GM23338 (cell line): ENCODE measurements around the gene CDK10. TPM values are rescaled to one million over a fixed set of nuclear protein-coding genes. Genes with fewer than 3 reads are reported as not detected.

Experiments
- ATAC-seq: fragments of 200-7000 bp; cut with Tn5 transposase; 3 replicates; pipeline ENCODE4 v1.9.1; 2020
- DNase-seq: peaks from one replicate; pipeline ENCODE4 v3.0.0-alpha.2; 2015; ENCODE audit warnings: low spot score
- H2AFZ ChIP-seq: fragments of 200-600 bp; sonication (generic); 2 replicates; pipeline ENCODE4 v1.8.0; 2016; ENCODE audit warnings: antibody characterized with exemption, mild to moderate bottlenecking, moderate library complexity
- H3F3A ChIP-seq: fragments of 200-600 bp; sonication (generic); replicated peaks from 2 replicates; pipeline ENCODE4 v1.8.0; 2017; ENCODE audit warnings: antibody characterized with exemption, mixed run types, low read depth
- H3K27ac ChIP-seq: fragments of 200-600 bp; sonication (generic); 2 replicates; pipeline ENCODE4 v1.6.1; 2016; ENCODE audit warnings: low read depth
- H3K27me3 ChIP-seq: fragments of 200-600 bp; sonication (generic); 2 replicates; pipeline ENCODE4 v1.8.0; 2016; ENCODE audit warnings: mild to moderate bottlenecking, mixed run types, moderate library complexity; ENCODE audit not compliant: insufficient read depth
- H3K36me3 ChIP-seq: fragments of 200-600 bp; sonication (generic); 2 replicates; pipeline ENCODE4 v1.8.0; 2016; ENCODE audit warnings: mild to moderate bottlenecking; ENCODE audit not compliant: insufficient read depth
- H3K4me1 ChIP-seq: fragments of 200-600 bp; sonication (generic); 2 replicates; pipeline ENCODE4 v1.8.0; 2016; ENCODE audit warnings: mild to moderate bottlenecking, moderate library complexity; ENCODE audit not compliant: insufficient read depth
- H3K4me2 ChIP-seq: fragments of 200-600 bp; sonication (generic); 2 replicates; pipeline ENCODE4 v1.7.1; 2017; ENCODE audit warnings: mixed run types
- H3K4me3 ChIP-seq: fragments of 200-600 bp; sonication (generic); 2 replicates; pipeline ENCODE4 v1.6.1; 2016; ENCODE audit warnings: mixed run types
- H3K79me2 ChIP-seq: fragments of 200-600 bp; sonication (generic); replicated peaks from 2 replicates; pipeline ENCODE4 v1.8.0; 2017; ENCODE audit warnings: mild to moderate bottlenecking; ENCODE audit not compliant: insufficient read depth
- H3K9me2 ChIP-seq: fragments of 200-600 bp; sonication (generic); 2 replicates; pipeline ENCODE4 v1.8.0; 2017; ENCODE audit not compliant: insufficient read depth
- H4K20me1 ChIP-seq: fragments of 200-600 bp; sonication (generic); replicated peaks from 2 replicates; pipeline ENCODE4 v1.8.0; 2017; ENCODE audit warnings: mild to moderate bottlenecking; ENCODE audit not compliant: insufficient read depth
- H3K27ac Mint-ChIP-seq: 2 replicates; pipeline ENCODE4 v1.8.0; 2020; ENCODE audit warnings: inconsistent platforms, mild to moderate bottlenecking, moderate library complexity, mixed read lengths
- H3K27me3 Mint-ChIP-seq: 3 replicates; pipeline ENCODE4 v1.8.0; 2022; ENCODE audit warnings: low read depth, mild to moderate bottlenecking, moderate library complexity, mixed read lengths, inconsistent platforms; ENCODE audit not compliant: insufficient read depth, poor library complexity
- H3K36me3 Mint-ChIP-seq: 3 replicates; pipeline ENCODE4 v1.8.0; 2021; ENCODE audit warnings: low read depth, mild to moderate bottlenecking, inconsistent platforms, moderate library complexity, mixed read lengths
- H3K4me1 Mint-ChIP-seq: 3 replicates; pipeline ENCODE4 v1.8.0; 2020; ENCODE audit warnings: mild to moderate bottlenecking, inconsistent platforms, mixed read lengths
- H3K4me3 Mint-ChIP-seq: 3 replicates; pipeline ENCODE4 v1.8.0; 2021; ENCODE audit warnings: moderate library complexity, mild to moderate bottlenecking, inconsistent platforms, mixed read lengths
- H3K9me3 Mint-ChIP-seq: 3 replicates; pipeline ENCODE4 v1.8.0; 2020; ENCODE audit warnings: moderate library complexity, mild to moderate bottlenecking, inconsistent platforms, mixed read lengths
- EZH2 ChIP-seq: fragments of 200-600 bp; sonication (generic); IDR thresholded peaks from one replicate; pipeline ENCODE4 v1.8.0; 2017; ENCODE audit warnings: antibody characterized with exemption, mild to moderate bottlenecking, low read depth; ENCODE audit not compliant: unreplicated experiment
- polyA plus RNA-seq: library from polyadenylated mRNA; unstranded; fragments of >200 nt; fragmentation: Nextera tagmentation; extraction: Ambion mirVana; gene quantifications from 2 replicates; pipeline ENCODE4 v1.2.1, GENCODE V29; 2016
- total RNA-seq: library from RNA; depleted of rRNA; stranded (reverse); fragments of >200 nt; shearing (Covaris generic); gene quantifications from 2 replicates; pipeline ENCODE4 v1.2.3, GENCODE V29; 2014
- TF ChIP-seq, protein P1 (sequence below): IDR thresholded peaks from one replicate; pipeline ENCODE4 v1.6.1; 2018; ENCODE audit warnings: antibody characterized with exemption; ENCODE audit not compliant: unreplicated experiment
- TF ChIP-seq, protein P2 (sequence below), 2 experiments: fragments of 200-600 bp in 1 of 2; sonication (generic) in 1 of 2; conservative IDR thresholded peaks; 2 replicates each; pipeline versions ENCODE4 v1.5.1 to v1.6.1; 2016 to 2017; ENCODE audit warnings: antibody characterized with exemption in 2 of 2, low read depth in 2 of 2, mild to moderate bottlenecking in 2 of 2, moderate library complexity in 1 of 2

CDK10 gene
- total and polyA plus RNA-seq, 2 experiments from 2014 or later, result 64.6 to 88.0 TPM

DNA sequence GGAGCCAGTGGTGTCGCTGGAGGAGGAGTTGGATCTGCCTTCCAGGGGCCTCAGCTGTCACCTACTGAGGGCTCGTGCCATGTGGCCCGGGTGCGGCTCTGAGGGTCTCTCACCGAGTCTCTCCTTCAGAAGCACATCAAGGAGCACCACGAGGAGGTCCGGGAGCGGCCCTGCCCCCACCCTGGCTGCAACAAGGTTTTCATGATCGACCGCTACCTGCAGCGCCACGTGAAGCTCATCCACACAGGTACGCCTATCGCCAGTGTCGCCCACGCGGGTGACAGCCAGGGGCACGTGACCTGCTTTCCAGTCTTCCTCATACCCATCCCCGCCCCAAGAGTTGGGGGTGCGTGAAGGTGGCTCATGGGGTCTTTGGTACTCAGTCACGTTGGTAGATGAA lies 47.3 kb downstream of the CDK10 start:
- Histone ChIP-seq H3K9me2 (no peaks in the 10 kb centered on the region), H3K4me2 (no peak overlapping the region), H3K27ac (no peak overlapping the region), H3K79me2 (no peaks in the 10 kb centered on the region), H3K36me3 (peaks cover 23% of the 10 kb centered on the region; the same call in 1 of the 2 replicates), H2AFZ (no peak overlapping the region), H3K4me1 (no peaks in the 10 kb centered on the region), H3K27me3 (no peaks in the 10 kb centered on the region), H4K20me1 (peaks cover 4% of the 10 kb centered on the region; the same call in 1 of the 2 replicates), H3K4me3 (no peak overlapping the region), H3F3A (peaks cover 15% of the 10 kb centered on the region; the same call in 1 of the 2 replicates)
- Mint-ChIP-seq H3K4me3 (no peak overlapping the region), H3K9me3 (no peaks in the 10 kb centered on the region; the same call in 2 of the 3 replicates), H3K4me1 (peaks cover 14% of the 10 kb centered on the region), H3K27me3 (peaks cover 24% of the 10 kb centered on the region), H3K36me3 (peaks cover 86% of the 10 kb centered on the region), H3K27ac (no peak overlapping the region)
- DNase-seq, result no peak
- ATAC-seq, result no peak
- no peak for TF ChIP-seq EZH2

DNA sequence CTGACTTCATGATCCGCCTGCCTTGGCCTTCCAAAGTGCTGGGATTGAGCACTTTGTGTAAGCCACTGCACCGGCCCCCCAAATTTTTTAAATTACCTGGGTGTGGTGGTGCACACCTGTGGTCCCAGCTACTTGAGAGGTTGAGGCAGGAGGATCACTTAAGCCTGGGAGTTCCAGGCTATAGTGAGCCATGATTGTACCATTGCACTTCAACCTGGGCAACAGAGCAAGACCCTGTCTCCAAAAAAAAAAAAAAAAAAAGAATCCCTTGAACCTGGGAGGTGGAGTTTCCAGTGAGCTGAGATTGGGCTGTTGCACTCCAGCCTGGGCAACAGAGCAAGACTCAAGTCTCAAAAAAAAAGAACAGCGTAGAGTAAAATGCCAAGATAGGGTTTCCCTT lies 50.1 kb downstream of the CDK10 start:
- no peak overlapping the region for H2AFZ ChIP-seq
- peaks cover 17% of the 10 kb centered on the region for H3K27me3 Mint-ChIP-seq
- peaks cover 29% of the 10 kb centered on the region; the same call in 1 of the 2 replicates for H3K36me3 ChIP-seq
- no peaks in the 10 kb centered on the region for H3K4me1 ChIP-seq
- no peaks in the 10 kb centered on the region; the same call in 2 of the 3 replicates for H3K4me1 Mint-ChIP-seq
- H3K4me2 ChIP-seq, result no peak overlapping the region
- H3K27ac Mint-ChIP-seq, result no peak overlapping the region
- TF ChIP-seq, protein P1, sequence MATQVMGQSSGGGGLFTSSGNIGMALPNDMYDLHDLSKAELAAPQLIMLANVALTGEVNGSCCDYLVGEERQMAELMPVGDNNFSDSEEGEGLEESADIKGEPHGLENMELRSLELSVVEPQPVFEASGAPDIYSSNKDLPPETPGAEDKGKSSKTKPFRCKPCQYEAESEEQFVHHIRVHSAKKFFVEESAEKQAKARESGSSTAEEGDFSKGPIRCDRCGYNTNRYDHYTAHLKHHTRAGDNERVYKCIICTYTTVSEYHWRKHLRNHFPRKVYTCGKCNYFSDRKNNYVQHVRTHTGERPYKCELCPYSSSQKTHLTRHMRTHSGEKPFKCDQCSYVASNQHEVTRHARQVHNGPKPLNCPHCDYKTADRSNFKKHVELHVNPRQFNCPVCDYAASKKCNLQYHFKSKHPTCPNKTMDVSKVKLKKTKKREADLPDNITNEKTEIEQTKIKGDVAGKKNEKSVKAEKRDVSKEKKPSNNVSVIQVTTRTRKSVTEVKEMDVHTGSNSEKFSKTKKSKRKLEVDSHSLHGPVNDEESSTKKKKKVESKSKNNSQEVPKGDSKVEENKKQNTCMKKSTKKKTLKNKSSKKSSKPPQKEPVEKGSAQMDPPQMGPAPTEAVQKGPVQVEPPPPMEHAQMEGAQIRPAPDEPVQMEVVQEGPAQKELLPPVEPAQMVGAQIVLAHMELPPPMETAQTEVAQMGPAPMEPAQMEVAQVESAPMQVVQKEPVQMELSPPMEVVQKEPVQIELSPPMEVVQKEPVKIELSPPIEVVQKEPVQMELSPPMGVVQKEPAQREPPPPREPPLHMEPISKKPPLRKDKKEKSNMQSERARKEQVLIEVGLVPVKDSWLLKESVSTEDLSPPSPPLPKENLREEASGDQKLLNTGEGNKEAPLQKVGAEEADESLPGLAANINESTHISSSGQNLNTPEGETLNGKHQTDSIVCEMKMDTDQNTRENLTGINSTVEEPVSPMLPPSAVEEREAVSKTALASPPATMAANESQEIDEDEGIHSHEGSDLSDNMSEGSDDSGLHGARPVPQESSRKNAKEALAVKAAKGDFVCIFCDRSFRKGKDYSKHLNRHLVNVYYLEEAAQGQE, result no peak
- TF ChIP-seq, protein P2, sequence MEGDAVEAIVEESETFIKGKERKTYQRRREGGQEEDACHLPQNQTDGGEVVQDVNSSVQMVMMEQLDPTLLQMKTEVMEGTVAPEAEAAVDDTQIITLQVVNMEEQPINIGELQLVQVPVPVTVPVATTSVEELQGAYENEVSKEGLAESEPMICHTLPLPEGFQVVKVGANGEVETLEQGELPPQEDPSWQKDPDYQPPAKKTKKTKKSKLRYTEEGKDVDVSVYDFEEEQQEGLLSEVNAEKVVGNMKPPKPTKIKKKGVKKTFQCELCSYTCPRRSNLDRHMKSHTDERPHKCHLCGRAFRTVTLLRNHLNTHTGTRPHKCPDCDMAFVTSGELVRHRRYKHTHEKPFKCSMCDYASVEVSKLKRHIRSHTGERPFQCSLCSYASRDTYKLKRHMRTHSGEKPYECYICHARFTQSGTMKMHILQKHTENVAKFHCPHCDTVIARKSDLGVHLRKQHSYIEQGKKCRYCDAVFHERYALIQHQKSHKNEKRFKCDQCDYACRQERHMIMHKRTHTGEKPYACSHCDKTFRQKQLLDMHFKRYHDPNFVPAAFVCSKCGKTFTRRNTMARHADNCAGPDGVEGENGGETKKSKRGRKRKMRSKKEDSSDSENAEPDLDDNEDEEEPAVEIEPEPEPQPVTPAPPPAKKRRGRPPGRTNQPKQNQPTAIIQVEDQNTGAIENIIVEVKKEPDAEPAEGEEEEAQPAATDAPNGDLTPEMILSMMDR (conservative IDR thresholded peaks at IDR 0.05; ENCODE audit: low read depth in 2 of 2), result no peak
- no peaks in the 10 kb centered on the region for H3K27me3 ChIP-seq
- ATAC-seq (no peak), DNase-seq (no peak)
- no peak overlapping the region for H3K27ac ChIP-seq
- no peaks in the 10 kb centered on the region for H3K79me2 ChIP-seq
- no peaks in the 10 kb centered on the region for H3K9me2 ChIP-seq
- H3K36me3 Mint-ChIP-seq, result peaks cover 92% of the 10 kb centered on the region
- H4K20me1 ChIP-seq, result no peaks in the 10 kb centered on the region; the same call in 1 of the 2 replicates
- H3K4me3 ChIP-seq, result no peak overlapping the region
- H3K4me3 Mint-ChIP-seq, result no peak overlapping the region
- peaks cover 14% of the 10 kb centered on the region for H3F3A ChIP-seq
- H3K9me3 Mint-ChIP-seq, result no peaks in the 10 kb centered on the region; the same call in 2 of the 3 replicates
